Lung (tissue), 12 donors: ENCODE measurements around the gene CTRB1. TPM values are rescaled to one million over a fixed set of nuclear protein-coding genes. Genes with fewer than 3 reads are reported as not detected.

Source experiments
- ATAC-seq: fragments of 200-7000 bp; cut with Tn5 transposase; one replicate; pipeline ENCODE4 v1.9.1; 2020; ENCODE audit warnings: moderate number of reproducible peaks; ENCODE audit not compliant: insufficient read depth, low FRiP score
- DNase-seq, 3 donors: peaks; one replicate each; pipeline ENCODE4 v3.0.0-alpha.2; 2013 to 2017
- H3K27ac ChIP-seq, 2 donors: one replicate each; pipeline ENCODE4 v1.5.1; 2013; ENCODE audit warnings: mild to moderate bottlenecking in 2 of 2, moderate library complexity in 2 of 2, control low read depth in 1 of 2, inconsistent platforms in 1 of 2, low read depth in 1 of 2, low read length in 1 of 2
- H3K27me3 ChIP-seq, 3 donors: one replicate each; pipeline ENCODE4 v1.5.1; 2013; ENCODE audit warnings: low read length in 2 of 3; ENCODE audit not compliant: control insufficient read depth in 3 of 3, insufficient read depth in 3 of 3
- H3K36me3 ChIP-seq, 4 donors: one replicate each; pipeline ENCODE4 v1.5.1; 2013; ENCODE audit warnings: low read length in 4 of 4, mild to moderate bottlenecking in 1 of 4, moderate library complexity in 1 of 4; ENCODE audit not compliant: control insufficient read depth in 4 of 4, insufficient read depth in 4 of 4
- H3K4me1 ChIP-seq, 5 donors: one replicate each; pipeline ENCODE4 v1.5.1; 2013; ENCODE audit warnings: low read length in 5 of 5, mild to moderate bottlenecking in 2 of 5, moderate library complexity in 1 of 5; ENCODE audit not compliant: control insufficient read depth in 5 of 5, insufficient read depth in 5 of 5
- H3K4me3 ChIP-seq: one replicate; pipeline ENCODE4 v1.5.1; 2013; ENCODE audit warnings: mild to moderate bottlenecking, control low read depth, moderate library complexity
- H3K9ac ChIP-seq, 2 donors: one replicate each; pipeline ENCODE4 v1.5.1; 2013; ENCODE audit warnings: low read length in 2 of 2, control low read depth in 1 of 2; ENCODE audit not compliant: insufficient read depth in 1 of 2
- H3K9me3 ChIP-seq, 4 donors: one replicate each; pipeline ENCODE4 v1.5.1; 2013; ENCODE audit warnings: low read length in 3 of 4, mild to moderate bottlenecking in 1 of 4, moderate library complexity in 1 of 4; ENCODE audit not compliant: control insufficient read depth in 4 of 4, insufficient read depth in 3 of 4
- WGBS, 2 donors: extraction: QIAGEN DNeasy Blood & Tissue Kit; methylation state at CpG; one replicate each; pipeline ENCODE4 v1.1.7; 2013; 5-methylcytosine and 5-hydroxymethylcytosine counted together
- polyA plus RNA-seq, 2 donors: library from polyadenylated mRNA; stranded (reverse); fragments of 200-250 nt; gene quantifications; one replicate each; pipeline ENCODE4 v1.2.1, GENCODE V29; 2013
- total RNA-seq, 2 donors: library from RNA; depleted of rRNA in 1 of 2; stranded (reverse); fragments of >200 nt in 1 of 2; gene quantifications; one replicate each; pipeline ENCODE4 v1.2.1, GENCODE V29; 2014 to 2021
- TF ChIP-seq, protein P1 (sequence below): IDR thresholded peaks from 2 replicates; pipeline ENCODE4 v1.5.1; 2012; ENCODE audit warnings: mild to moderate bottlenecking; ENCODE audit errors: control extremely low read depth, extremely low read depth
- donor health status: control.
- donor health status: control.
- donor health status: Bipolar disorder and iron deficiency.
- donor health status: healthy.
- donor health status: DM: yes; HTN: yes; CAD: no.

CTRB1 gene
- total and polyA plus RNA-seq, 4 donors, result 0.33 to 6.5 (median 0.97) TPM; not detected in 1

DNA sequence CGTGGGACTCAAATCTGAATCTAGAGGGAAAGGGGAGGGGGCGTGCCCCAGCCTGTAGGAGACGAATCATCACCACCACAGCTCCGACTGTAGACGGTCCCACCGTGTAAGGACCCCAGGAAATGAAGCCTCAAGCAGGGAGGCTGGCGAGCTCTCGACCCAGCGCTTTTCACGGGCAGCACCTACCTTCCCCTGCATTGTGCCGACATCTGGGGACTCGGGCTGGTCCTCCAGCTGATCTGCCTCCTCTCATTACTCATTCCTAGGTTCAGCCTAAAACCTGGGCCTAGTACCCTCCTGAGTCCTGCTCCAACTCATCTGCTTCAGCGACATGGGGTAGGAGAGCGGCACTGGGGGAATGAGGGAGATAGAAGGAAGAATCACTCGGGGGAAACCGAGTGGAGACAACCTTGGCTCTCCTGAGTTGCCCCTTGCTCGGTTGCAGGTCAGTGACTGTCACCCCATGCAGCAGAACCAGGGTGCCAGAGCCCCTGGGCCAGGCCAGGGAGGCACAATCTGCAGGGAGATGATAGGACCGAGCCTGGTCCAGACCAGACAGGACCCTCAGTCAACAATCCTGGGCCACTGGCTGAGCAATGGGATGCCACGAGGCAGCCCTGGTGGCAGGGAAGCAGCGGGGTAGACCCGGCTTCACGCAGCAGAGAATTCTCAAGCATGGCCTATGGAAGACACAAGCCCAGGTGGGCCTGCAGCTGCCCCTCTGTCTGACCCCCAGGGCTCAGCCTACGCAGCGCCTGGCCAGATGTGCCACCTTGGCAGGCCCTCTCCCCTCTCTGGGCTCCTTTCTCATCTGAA lies 33.5 kb downstream of the CTRB1 start:
- peak overlapping the region; percentile 35 to 82 for H3K27ac ChIP-seq
- no peaks in the 10 kb centered on the region for H3K36me3 ChIP-seq
- no peaks in the 10 kb centered on the region for H3K9me3 ChIP-seq
- DNase-seq, result no peak
- H3K4me3 ChIP-seq, result no peak overlapping the region
- 61 to 65% methylated on average over 24 of the region's 24 CpGs for WGBS, 2 donors
- H3K4me1 ChIP-seq, result peaks cover 27 to 78% (median 72%) of the 10 kb centered on the region in 5 donors
- no peak overlapping the region for H3K9ac ChIP-seq
- no peak for ATAC-seq
- TF ChIP-seq, protein P1, sequence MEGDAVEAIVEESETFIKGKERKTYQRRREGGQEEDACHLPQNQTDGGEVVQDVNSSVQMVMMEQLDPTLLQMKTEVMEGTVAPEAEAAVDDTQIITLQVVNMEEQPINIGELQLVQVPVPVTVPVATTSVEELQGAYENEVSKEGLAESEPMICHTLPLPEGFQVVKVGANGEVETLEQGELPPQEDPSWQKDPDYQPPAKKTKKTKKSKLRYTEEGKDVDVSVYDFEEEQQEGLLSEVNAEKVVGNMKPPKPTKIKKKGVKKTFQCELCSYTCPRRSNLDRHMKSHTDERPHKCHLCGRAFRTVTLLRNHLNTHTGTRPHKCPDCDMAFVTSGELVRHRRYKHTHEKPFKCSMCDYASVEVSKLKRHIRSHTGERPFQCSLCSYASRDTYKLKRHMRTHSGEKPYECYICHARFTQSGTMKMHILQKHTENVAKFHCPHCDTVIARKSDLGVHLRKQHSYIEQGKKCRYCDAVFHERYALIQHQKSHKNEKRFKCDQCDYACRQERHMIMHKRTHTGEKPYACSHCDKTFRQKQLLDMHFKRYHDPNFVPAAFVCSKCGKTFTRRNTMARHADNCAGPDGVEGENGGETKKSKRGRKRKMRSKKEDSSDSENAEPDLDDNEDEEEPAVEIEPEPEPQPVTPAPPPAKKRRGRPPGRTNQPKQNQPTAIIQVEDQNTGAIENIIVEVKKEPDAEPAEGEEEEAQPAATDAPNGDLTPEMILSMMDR, result no peak
- H3K27me3 ChIP-seq, result no peaks in the 10 kb centered on the region

DNA sequence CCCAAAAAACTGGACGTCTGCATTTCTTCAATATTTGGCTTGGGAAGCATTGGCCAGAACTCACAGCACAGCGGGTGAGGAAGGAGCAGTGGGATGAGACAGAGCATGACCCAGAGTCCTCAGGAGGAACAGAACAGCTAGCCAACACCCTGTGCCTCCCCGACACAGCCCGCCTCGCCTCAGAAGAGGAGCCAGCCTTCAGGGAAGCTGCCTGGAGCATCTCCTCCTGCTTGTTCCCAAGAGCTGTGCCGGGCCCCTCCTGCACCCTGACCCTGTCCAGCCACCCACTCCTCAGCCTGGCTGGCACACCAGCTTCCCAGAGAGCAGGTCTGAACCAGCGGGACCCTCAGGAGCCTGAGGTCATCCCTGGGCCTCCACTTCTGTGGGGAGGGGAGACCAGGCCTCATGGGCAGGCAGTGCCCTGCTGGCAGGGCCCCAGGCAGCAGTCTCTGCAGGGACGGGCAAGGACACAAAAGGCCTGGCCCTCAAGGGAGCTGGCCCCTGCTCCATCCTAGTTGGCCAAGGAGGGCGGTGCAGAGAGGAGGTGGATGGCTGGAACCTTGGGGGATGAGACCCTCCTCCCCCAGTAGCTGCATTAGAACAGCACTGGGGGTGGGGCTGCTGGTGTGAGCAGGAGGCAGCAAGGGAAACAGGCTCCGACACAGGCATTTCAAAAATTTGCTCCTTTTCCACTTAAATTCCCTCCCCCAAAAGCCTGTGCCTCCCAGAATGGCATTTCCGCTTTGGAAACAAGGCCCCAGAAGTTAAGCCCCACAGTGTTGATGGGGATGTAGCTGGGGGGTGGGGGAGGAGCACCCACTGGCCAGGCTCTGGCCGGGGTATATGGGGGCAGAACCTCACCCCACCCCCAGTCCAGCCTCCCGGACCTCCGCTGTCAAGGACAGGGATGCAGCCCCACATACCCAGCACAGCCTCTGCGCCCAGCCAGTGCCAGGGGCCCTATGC lies 34.4 kb downstream of the CTRB1 start:
- Histone ChIP-seq H3K36me3 (no peaks in the 10 kb centered on the region), H3K4me3 (no peak overlapping the region), H3K27me3 (no peaks in the 10 kb centered on the region), H3K4me1 (peaks cover 29 to 85% (median 73%) of the 10 kb centered on the region in 5 donors), H3K27ac (peak overlapping the region; percentile 17 to 82), H3K9ac (no peak overlapping the region), H3K9me3 (no peaks in the 10 kb centered on the region)
- TF ChIP-seq, protein P1, result no peak
- ATAC-seq (no peak), DNase-seq (peak; percentile 76 to 77 (median 77))
- WGBS, 2 donors, result 57 to 68% methylated on average over 15 of the region's 15 CpGs

DNA sequence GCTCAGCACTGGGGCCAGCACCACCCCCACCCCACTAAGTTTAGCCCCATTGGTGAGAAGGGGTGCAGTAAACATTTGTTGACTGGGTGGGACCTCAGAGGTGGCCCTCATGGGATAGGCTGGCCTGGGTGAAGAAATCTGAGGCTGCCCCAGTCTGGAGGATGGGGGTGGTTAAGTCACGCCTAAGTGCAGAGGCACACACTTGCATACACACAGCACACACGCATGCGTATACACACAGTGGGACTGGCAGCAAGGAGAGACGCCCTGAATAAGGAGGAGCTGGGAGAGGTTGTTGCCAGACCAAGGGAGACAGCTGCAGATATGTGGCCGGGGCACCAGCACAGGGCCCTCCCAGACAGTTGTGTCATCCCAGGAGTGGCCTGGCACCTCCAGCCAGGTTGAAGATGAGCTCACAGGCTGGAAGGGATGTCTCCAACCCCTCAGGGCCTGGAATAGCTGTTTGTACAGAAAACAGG lies 35.6 kb downstream of the CTRB1 start:
- no peak overlapping the region for H3K4me3 ChIP-seq
- WGBS, 2 donors, result 35 to 61% methylated on average over 5 of the region's 5 CpGs
- no peak for ATAC-seq
- no peak overlapping the region for H3K9ac ChIP-seq
- H3K36me3 ChIP-seq, result no peaks in the 10 kb centered on the region
- TF ChIP-seq, protein P1, result no peak
- H3K9me3 ChIP-seq, result no peaks in the 10 kb centered on the region
- H3K4me1 ChIP-seq, result peaks cover 32 to 82% (median 68%) of the 10 kb centered on the region in 5 donors
- H3K27me3 ChIP-seq, result no peaks in the 10 kb centered on the region
- peak in 2 of 3 donors; percentile 38 to 46 for DNase-seq
- peak overlapping the region in 1 of 2 donors; percentile 77 for H3K27ac ChIP-seq
